ENCODE data around the gene OBI1.
A peak's percentile ranks its signal among the peaks of the same experiment; 100 is the strongest.

Gene OBI1

GRCh38 chr13:78658630-78659449, at the start of gene OBI1 (continued):
- no peak for TF ChIP-seq ZNF311 (tag by site-specific recombination; IDR thresholded peaks at IDR 0.05; ENCODE audit: borderline replicate concordance)
- no peak for TF ChIP-seq ZNF24 (tag by site-specific recombination; IDR thresholded peaks at IDR 0.05)
- peak; percentile 89 for TF ChIP-seq PRDM1 (tag by site-specific recombination; IDR thresholded peaks at IDR 0.05)
- no peak for TF ChIP-seq ZBTB10 (tag by site-specific recombination; IDR thresholded peaks at IDR 0.05)
- TF ChIP-seq ZNF175 (tag by site-specific recombination; IDR thresholded peaks at IDR 0.05): no peak
- TF ChIP-seq ZNF600 (tag by site-specific recombination; IDR thresholded peaks at IDR 0.05): peak; percentile 95
- no peak for TF ChIP-seq GLI2 (tag by site-specific recombination; IDR thresholded peaks at IDR 0.05; ENCODE audit: borderline replicate concordance, low read depth)
- peak; percentile 69 for TF ChIP-seq SP2 (tag by site-specific recombination; IDR thresholded peaks at IDR 0.05)
- no peak for TF ChIP-seq SCRT1 (tag by site-specific recombination; IDR thresholded peaks at IDR 0.05; ENCODE audit: borderline replicate concordance)
- no peak for TF ChIP-seq ZNF23 (tag by site-specific recombination; IDR thresholded peaks at IDR 0.05; ENCODE audit: borderline replicate concordance)
- 0 out of 2 replicates have a peak, but pooled peaks have one; percentile 59 for TF ChIP-seq ZNF2 (tag by site-specific recombination; IDR thresholded peaks at IDR 0.05)
- TF ChIP-seq ZNF302 (tag by site-specific recombination; IDR thresholded peaks at IDR 0.05; ENCODE audit: low read depth): no peak
- TF ChIP-seq ZNF704 (tag by site-specific recombination; IDR thresholded peaks at IDR 0.05): no peak
- no peak for TF ChIP-seq ZNF155 (tag by site-specific recombination; IDR thresholded peaks at IDR 0.05)
- TF ChIP-seq ZNF169 (tag by site-specific recombination; IDR thresholded peaks at IDR 0.05): no peak
- TF ChIP-seq ZNF449 (tag by site-specific recombination; IDR thresholded peaks at IDR 0.05): no peak; the same call in 1 of the 2 replicates
- TF ChIP-seq ZNF354C (tag by site-specific recombination; IDR thresholded peaks at IDR 0.05; ENCODE audit: borderline replicate concordance, low read depth): no peak
- TF ChIP-seq ZNF280D (tag by site-specific recombination; IDR thresholded peaks at IDR 0.05): no peak; the same call in 1 of the 2 replicates
- peak; percentile 57; the same call in 1 of the 2 replicates for TF ChIP-seq ZNF692 (tag by site-specific recombination; IDR thresholded peaks at IDR 0.05)
- no peak for TF ChIP-seq SETDB1 (IDR thresholded peaks at IDR 0.05; ENCODE audit: insufficient read length, low read length)
- TF ChIP-seq ZNF211 (tag by site-specific recombination; IDR thresholded peaks at IDR 0.05; ENCODE audit: low read depth): no peak
- peak; percentile 58; the same call in 1 of the 2 replicates for TF ChIP-seq YY1 (tag by site-specific recombination; IDR thresholded peaks at IDR 0.05)
- no peak for TF ChIP-seq ZNF558 (tag by site-specific recombination; IDR thresholded peaks at IDR 0.05)
- TF ChIP-seq ZNF292 (tag by site-specific recombination; IDR thresholded peaks at IDR 0.05; ENCODE audit: borderline replicate concordance, low read depth): no peak
- TF ChIP-seq PRDM4 (tag by site-specific recombination; IDR thresholded peaks at IDR 0.05): 0 out of 2 replicates have a peak, but pooled peaks have one; percentile 20
